ENCODE results near the gene IQCE.

The IQCE gene

DNA sequence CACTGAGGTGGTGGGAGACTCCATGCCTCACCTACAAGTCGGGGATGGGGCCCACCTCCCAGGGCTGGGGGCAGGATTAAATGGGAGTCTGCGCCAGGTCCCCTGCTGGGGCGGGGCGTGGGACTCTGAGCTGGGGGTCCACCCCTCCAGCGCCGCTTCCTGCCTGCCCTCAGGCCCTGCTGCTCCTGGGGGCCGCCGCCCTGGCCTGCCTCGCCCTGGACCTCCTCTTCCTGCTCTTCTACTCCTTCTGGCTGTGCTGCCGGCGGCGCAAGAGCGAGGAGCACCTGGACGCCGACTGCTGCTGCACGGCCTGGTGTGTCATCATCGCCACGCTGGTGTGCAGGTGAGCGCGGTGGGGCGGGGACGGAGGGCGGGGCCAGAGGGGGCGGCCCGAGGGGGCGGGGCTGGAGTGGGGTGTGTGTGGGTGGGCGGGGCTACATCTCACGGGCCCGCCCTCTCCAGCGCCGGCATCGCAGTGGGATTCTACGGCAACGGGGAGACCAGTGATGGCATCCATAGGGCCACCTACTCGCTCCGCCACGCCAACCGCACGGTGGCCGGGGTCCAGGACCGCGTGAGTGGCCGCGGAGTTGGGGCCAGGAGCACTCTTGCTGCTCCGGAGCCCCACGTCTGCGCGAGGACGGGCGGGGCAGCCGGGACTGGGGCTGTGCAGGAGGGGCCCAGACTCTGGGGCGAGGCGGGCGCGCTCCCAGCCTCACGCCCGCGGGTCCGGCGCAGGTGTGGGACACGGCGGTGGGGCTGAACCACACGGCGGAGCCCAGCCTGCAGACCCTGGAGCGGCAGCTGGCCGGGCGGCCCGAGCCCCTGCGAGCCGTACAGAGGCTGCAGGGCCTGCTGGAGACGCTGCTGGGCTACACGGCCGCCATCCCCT, 88.1 kb downstream of the IQCE start:
- no peak for DNase-seq (ENCODE audit: low spot score)

GRCh38 chr7:2647594-2648172, 88.9 kb downstream of the IQCE start:
- DNase-seq (ENCODE audit: low spot score), result no peak

- DNase-seq (ENCODE audit: low spot score), result no peak
These were observed 90.5 kb downstream of the IQCE start for GRCh38 chr7:2649139-2649838.

GRCh38 chr7:2649991-2650390, 91.2 kb downstream of the IQCE start:
- no peak for DNase-seq (ENCODE audit: low spot score)

DNA sequence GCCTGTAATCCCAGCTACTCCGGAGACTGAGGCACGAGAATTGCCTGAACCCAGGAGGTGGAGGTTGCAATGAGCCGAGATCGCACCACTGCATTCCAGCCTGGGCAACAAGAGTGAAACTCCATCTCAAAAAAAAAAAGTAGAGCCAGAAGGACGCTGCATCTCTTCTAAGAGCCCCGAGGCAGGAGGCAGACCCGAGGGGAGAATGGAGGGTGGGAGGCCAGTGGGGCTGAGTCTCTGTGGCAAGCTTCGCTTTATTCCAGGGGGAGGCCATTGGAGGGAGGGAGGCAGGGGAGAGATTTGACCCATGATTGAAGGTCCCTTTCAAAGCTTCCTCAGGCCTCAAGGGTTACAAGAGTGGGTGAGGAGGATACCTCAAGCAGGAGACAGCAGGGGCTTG, 91.7 kb downstream of the IQCE start:
- no peak for DNase-seq (ENCODE audit: low spot score)

DNA sequence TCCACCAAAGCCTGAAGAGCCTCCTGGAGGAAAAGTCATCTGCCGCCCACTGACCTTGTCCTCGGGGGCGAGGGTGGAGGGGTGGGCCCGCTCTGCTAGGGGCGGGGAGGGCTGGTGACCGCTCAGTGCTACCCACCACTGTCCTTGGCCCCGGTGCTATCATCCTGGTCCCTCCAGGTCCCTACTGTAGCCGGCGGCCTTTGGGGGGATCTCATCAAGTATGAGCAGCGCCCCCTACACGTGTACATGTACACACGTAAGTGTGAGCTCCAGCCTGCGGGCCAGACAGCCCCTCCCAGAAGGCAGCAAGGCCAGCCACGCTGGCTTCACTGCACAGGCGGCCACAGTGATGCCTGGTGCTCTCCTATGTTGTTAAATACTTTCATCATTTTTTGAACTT, 92.6 kb downstream of the IQCE start:
- DNase-seq (ENCODE audit: low spot score), result no peak

DNA sequence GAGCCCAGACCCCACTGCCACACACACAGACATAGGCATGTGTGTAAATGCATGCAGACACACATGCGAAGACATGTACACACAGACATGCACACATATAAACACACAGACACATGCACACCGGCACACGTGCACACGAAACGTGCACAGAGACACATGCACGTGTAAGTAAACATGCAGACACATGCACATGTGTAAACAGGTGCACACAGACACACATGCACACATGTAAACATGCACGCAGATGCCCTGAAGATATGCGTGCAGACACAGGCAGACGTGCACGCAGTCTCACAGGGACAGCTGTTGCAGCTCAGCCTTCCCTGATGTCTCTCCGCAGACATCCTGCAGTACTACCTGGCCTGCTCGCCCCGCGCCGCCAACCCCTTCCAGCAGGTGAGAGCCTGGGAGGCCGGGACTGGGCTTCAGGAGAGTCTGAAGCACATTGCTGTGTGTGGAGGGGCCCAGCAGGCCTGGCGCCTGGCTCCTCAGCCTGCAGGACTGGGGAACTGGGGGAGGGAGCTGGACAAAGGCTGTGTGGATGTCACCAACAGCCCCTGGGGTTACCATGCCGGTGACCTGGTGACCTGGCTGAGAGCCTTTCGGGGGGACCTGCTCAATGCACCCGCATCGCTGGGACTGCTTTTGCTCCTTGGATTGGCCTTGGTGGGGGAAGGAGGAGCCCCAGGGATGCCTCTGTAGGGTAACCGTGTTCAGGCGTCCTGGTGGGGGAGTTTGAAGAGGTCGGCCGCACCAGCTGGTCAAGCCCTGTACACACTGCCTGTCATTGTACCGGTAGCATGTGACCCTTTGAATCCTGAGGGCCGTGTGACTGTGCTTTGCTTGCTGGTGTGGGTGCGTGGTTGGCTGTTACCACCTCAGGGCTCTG, 93.3 kb downstream of the IQCE start:
- no peak for DNase-seq (ENCODE audit: low spot score)

DNA sequence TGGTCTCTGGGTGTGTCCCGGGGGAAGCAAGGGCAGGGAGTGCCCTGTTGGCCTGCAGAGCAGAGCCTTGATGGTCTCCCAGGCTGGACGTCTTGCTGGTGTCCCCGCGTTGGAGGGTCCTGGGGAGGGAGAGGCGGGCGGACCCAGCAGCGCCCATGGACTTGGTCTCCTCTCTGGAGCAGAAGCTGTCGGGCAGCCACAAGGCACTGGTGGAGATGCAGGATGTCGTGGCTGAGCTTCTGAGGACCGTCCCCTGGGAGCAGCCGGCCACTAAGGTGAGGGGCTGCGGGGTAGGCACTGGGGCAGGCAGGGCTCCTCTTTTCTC, 93.9 kb downstream of the IQCE start:
- DNase-seq (ENCODE audit: low spot score), result no peak

GRCh38 chr7:2654059-2654458, 95.3 kb downstream of the IQCE start:
- DNase-seq (ENCODE audit: low spot score), result no peak

DNA sequence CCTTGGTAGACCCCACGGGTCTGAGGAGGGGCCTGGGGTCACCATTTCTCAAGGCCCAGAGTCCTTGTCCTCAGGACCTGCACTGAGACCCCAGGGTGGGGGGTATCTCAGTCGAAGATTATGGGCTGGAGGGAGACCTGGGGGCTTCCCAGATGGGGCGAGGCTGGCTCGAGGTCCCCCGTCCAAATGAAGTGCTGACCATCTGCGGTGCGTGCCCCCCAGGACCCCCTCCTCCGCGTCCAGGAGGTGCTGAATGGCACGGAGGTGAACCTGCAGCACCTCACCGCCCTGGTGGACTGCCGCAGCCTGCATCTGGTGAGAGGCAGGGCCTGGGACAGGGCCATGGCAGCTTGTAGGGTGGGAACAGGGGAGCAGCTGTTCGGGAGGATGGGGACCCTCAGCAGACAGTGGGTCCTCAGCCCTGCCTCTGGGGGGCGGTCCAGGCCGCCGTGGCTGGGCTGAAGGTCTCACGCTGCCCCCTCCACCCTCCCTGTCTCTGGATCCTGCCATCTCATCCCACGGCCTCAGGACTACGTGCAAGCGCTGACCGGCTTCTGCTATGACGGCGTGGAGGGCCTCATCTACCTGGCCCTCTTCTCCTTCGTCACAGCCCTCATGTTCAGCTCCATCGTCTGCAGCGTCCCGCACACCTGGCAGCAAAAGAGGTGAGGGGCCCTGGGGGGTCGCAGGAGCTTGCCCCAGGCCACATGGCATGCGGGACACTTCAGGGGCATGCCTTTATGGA, 97.3 kb downstream of the IQCE start:
- no peak for DNase-seq (ENCODE audit: low spot score)

DNA sequence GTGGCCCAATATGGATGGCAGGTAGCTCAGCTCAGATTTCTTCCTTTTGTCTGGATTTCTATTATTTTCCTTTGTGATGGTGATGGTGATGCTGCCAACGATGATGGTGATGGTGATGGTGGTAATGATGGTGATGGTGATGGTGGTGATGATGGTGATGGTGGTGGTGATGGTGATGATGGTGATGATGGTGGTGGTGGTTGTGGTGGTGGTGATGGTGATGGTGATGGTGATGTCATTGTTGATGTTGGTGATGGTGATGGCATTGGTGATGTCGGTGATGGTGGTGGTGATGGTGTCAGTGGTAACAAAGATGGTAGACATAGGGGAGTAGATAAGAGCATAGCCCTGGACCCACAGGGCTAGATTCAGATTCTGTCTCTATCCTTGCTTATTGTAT, 98.4 kb downstream of the IQCE start:
- no peak for DNase-seq (ENCODE audit: low spot score)

GRCh38 chr7:2657920-2658671, 99.3 kb downstream of the IQCE start:
- DNase-seq (ENCODE audit: low spot score), result no peak

DNA sequence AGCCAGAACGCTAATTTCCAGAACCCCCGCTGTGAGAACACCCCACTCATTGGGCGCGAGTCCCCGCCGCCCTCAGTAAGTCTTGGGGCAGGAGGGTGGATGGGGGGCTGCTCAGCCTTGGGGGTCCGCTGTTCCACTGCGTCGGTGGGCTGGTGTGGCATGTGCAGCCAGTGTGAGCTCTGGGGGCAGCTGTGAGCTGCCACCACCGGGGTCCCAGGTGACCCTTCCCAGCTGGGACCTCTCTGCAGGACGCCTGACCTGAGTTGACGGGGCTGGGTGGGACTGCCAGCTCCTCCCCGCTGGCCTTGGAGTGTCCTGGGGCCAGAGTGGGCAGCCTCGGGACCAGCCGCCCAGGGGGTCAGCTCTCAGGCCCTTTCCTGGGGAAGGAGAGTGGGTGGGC, 100.2 kb downstream of the IQCE start:
- DNase-seq (ENCODE audit: low spot score), result no peak

- DNase-seq (ENCODE audit: low spot score), result no peak
These were observed 101.0 kb downstream of the IQCE start for GRCh38 chr7:2659556-2660358.

DNA sequence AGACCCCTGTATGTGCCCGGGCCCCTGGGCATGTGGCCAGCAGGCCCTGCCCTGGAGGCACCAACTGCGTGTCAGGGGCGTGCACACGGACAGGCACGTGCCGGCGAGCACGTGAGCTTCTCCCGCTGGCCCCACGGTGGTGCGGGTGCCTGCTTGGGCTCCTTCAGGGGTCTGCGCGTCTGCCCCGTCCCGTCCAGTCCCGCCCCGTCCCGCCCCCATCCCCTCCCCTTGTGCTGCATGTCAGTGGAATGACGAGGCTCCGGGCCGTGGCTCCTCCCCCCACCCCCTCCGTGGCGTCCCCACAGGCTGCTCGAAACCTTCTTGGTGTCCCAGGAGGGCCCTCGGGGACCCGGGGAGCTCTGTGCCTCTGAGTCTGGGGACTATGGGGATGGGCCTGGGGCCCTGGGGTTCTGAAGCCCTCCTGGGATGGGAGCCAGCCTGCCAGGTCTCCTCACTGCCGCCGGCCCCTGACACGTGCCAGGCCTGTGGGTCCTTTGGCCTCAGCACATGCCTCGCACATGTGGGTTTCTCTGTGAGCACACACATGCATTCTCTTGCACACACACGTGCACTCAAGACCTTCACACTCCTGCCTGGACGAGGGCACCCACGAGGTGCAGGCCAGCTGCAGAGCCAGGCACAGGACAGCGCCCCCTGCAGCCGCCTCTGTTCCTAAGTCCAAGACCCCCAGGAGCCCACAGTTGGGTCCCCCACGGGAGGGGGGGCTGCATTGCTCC, 101.7 kb downstream of the IQCE start:
- DNase-seq (ENCODE audit: low spot score), result no peak

DNA sequence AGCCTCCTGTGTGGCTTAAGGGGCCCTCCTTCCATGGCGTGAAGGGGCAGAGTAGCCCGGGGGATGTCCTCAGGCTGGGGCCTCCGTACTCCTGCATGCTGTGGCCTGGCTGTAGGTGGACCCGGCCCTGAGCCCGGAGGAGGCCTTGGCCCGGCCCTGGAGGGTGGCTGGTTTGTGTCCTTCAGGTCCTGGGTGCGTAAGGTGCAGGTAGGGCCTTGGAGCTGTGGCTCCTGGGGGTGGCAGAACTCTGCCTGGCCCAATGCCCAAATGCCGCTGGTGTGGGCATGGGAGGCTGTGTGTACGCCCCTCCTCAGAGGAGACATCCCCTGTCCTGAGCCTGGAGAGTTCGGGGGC, 102.3 kb downstream of the IQCE start:
- DNase-seq (ENCODE audit: low spot score), result no peak

DNA sequence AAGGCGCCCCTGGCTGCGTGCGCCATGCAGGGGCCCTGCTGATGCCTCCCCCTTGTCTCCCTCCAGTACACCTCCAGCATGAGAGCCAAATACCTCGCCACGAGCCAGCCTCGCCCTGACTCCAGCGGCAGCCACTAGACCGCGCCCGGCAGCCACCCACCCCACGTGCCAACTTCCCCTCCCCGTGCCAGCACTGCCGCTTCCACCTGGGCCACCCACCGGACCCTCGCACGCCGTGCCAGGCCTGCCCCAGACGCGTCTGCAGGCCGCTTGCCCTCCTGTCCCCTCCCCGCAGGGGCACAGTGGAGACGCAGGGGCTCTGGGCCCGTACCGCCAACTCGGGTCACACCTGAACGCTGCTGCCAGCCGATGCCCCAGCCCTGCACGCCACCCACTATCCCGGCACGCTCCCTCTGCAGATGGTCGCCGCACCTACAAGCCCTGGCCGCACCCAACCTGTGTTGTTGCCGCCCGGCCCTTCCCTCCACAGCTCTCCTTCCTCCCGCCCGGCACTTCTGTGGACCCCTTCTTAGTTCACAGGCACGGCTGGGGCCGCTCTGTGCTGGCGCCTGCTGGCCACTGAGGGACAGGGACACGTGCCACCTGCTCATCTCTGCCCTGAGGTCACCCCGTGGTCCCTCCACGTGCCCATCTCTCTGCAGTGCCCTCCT, 103.0 kb downstream of the IQCE start:
- DNase-seq (ENCODE audit: low spot score), result no peak

GRCh38 chr7:2662273-2663120, 103.7 kb downstream of the IQCE start:
- no peak for DNase-seq (ENCODE audit: low spot score)

Data from putamen (tissue), 1 donor.